Kidney epithelial cell (primary cell): ENCODE measurements around the gene SLC6A3. TPM values are rescaled to one million over a fixed set of nuclear protein-coding genes. Genes with fewer than 3 reads are reported as not detected.

ENCODE experiments used
- DNase-seq: peaks from one replicate; pipeline ENCODE4 v3.0.0-alpha.2; 2010; ENCODE audit warnings: low read depth
- H3K27me3 ChIP-seq: 2 replicates; pipeline ENCODE4 v1.6.0; 2011; ENCODE audit warnings: low read length; ENCODE audit not compliant: control insufficient read depth, insufficient read depth
- H3K36me3 ChIP-seq: 2 replicates; pipeline ENCODE4 v1.5.1; 2011; ENCODE audit warnings: low read length; ENCODE audit not compliant: control insufficient read depth, insufficient read depth
- H3K4me3 ChIP-seq: 2 replicates; pipeline ENCODE4 v1.5.1; 2011; ENCODE audit warnings: low read depth, mild to moderate bottlenecking, control low read depth, low read length
- total RNA-seq: library from RNA; depleted of rRNA; stranded (reverse); fragments of >200 nt; gene quantifications from 2 replicates; pipeline ENCODE4 v1.2.3, GENCODE V29; 2015
- TF ChIP-seq, protein P1 (sequence below): IDR thresholded peaks from 2 replicates; pipeline ENCODE4 v1.5.1; 2011; ENCODE audit warnings: mild to moderate bottlenecking, moderate library complexity, low read length, control low read depth, inconsistent platforms; ENCODE audit not compliant: insufficient read depth, poor library complexity, severe bottlenecking

SLC6A3 gene
- not detected in 2 replicates for total RNA-seq

DNA sequence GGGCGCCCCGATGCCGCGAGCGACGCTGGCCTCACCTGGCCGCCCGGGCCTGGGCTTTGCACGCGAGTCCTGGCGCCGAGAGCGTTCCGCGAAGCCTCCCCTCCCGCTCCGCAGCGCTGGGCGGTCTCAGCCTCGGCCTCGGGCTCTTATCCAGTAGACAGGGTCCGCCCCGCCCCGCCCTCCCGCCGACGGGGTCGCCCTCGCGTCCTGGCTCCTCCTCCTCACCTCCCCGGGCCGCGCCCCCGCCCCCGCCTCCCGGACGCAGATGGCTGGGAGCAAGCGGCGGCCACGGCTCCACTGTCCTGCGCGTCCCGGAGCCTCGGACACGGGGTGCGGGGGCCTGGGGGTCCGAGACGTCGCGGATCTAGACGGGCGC lies at the start of gene SLC6A3:
Gene SLC6A3, minus strand, starts transcription at position 128 of the 376 bp plus-strand sequence. CDS start 2,243 bp downstream, outside the sequence.
- H3K4me3 ChIP-seq = no peak within 1 kb of the TSS
- TF ChIP-seq, protein P1, sequence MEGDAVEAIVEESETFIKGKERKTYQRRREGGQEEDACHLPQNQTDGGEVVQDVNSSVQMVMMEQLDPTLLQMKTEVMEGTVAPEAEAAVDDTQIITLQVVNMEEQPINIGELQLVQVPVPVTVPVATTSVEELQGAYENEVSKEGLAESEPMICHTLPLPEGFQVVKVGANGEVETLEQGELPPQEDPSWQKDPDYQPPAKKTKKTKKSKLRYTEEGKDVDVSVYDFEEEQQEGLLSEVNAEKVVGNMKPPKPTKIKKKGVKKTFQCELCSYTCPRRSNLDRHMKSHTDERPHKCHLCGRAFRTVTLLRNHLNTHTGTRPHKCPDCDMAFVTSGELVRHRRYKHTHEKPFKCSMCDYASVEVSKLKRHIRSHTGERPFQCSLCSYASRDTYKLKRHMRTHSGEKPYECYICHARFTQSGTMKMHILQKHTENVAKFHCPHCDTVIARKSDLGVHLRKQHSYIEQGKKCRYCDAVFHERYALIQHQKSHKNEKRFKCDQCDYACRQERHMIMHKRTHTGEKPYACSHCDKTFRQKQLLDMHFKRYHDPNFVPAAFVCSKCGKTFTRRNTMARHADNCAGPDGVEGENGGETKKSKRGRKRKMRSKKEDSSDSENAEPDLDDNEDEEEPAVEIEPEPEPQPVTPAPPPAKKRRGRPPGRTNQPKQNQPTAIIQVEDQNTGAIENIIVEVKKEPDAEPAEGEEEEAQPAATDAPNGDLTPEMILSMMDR = no peak
- no peaks in the 10 kb centered on the region for H3K36me3 ChIP-seq
- H3K27me3 ChIP-seq = peaks cover 58% of the 10 kb centered on the region
- no peak for DNase-seq

GRCh38 chr5:1493941-1494340 lies 48.7 kb upstream of the SLC6A3 start:
- Histone ChIP-seq H3K36me3 (no peaks in the 10 kb centered on the region), H3K4me3 (no peak overlapping the region), H3K27me3 (no peaks in the 10 kb centered on the region)
- no peak for DNase-seq
- TF ChIP-seq, protein P1 = no peak

- Histone ChIP-seq H3K36me3 (no peaks in the 10 kb centered on the region), H3K4me3 (no peak overlapping the region), H3K27me3 (no peaks in the 10 kb centered on the region)
- TF ChIP-seq, protein P1 = no peak
- no peak for DNase-seq
These were observed 48.2 kb upstream of the SLC6A3 start for GRCh38 chr5:1493413-1493812.

DNA sequence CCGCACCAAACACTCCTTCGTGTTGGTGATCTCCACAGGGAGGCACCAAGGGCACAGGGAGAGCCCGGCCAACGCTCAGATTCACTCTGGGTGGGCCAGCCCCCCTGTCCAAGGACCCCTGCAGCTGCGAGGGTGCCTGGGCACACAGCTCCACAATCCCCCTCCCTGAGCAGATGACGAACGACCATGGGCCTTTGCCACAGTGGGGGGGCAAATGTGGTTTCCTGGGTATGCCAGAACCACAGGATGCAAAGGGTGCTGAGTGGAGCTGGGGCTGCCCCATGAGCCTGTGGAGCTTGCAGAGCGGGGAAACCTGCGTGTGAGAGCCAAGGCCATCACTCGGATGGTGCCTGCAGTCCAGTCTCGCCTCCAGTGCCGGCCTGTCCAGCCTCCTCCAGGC lies 47.5 kb upstream of the SLC6A3 start:
- H3K36me3 ChIP-seq = no peaks in the 10 kb centered on the region
- H3K4me3 ChIP-seq = no peak overlapping the region
- no peaks in the 10 kb centered on the region for H3K27me3 ChIP-seq
- DNase-seq = no peak
- TF ChIP-seq, protein P1 = no peak

DNA sequence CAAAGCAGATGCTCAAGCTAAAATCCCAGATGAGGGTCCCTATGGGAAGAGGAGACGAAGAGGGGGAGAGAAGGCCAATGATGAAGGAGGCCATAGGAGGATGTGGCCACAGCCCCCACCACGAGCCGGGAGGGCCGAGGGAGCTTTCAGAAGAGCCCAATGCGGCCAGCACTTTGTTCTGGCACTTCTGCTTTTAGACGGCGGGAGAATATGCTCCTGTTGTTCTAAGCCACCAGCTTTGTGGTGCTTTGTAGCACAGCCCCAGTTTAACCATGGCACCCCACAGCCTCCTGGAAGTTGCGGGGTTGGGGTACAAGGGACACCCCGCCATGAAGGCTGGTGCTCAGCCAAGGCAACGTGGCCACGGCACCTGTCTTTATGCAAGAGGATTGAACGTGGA lies 45.1 kb upstream of the SLC6A3 start:
- DNase-seq = no peak

DNA sequence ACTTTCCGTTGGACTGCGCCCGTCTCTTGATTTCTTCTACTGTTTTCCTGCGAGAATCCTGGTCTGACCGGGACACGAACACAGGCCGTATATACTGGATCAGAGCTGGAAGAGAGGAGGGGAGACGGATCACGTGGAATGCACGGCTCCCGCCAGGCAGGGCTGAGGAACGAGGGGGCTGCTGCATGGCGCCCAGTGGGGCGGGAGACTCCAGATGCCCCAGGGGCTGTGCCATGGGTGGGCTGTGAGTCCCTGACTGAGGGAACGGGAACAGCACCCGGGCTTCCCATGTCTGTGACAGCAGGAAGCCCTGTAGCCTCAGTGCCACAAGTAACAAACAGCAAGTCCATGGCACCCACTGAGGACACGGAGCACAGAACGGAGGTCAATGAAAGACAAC lies 44.5 kb upstream of the SLC6A3 start:
- Histone ChIP-seq H3K27me3 (no peaks in the 10 kb centered on the region), H3K4me3 (no peak overlapping the region), H3K36me3 (peaks cover 2% of the 10 kb centered on the region)
- no peak for DNase-seq
- TF ChIP-seq, protein P1 = no peak

More for the DNA sequence above, 45.1 kb upstream of the SLC6A3 start:
- TF ChIP-seq, protein P1 = no peak
- H3K27me3 ChIP-seq = no peaks in the 10 kb centered on the region
- peaks cover 2% of the 10 kb centered on the region for H3K36me3 ChIP-seq
- no peak overlapping the region for H3K4me3 ChIP-seq
